ENCODE measurements around the gene COL12A1.

The COL12A1 gene

DNA sequence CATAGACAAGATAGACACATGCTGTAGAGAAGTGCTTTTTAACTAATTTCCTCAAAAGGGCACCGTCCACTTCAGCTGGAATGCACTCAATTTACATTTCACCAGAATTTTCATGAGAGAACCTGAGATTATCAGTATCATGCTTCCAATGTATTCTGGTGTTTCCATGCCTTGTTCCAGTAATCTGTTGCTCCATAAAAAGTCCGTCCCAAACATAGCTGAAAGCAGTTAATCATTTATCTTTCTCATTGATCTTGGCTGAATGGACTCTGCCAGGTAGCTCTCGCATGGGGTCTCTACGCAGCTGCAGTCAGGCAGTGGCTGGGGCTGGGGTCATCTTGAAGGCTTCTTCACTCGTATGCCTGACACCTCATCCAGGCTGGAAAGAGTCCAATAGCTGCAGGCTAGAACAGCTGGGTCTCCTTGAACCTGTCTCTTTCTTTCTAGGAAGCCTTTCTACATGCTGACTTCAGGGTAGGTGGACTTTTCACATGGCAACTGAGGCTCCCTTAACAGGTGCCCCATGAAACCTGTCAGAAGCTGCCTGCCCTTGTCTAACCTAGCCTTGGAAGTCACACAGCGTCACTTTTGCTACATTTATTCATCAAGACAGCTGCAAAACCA lies 18.6 kb upstream of the COL12A1 start:
- no peak overlapping the region for H3K27ac ChIP-seq
- TF ChIP-seq, protein P1, sequence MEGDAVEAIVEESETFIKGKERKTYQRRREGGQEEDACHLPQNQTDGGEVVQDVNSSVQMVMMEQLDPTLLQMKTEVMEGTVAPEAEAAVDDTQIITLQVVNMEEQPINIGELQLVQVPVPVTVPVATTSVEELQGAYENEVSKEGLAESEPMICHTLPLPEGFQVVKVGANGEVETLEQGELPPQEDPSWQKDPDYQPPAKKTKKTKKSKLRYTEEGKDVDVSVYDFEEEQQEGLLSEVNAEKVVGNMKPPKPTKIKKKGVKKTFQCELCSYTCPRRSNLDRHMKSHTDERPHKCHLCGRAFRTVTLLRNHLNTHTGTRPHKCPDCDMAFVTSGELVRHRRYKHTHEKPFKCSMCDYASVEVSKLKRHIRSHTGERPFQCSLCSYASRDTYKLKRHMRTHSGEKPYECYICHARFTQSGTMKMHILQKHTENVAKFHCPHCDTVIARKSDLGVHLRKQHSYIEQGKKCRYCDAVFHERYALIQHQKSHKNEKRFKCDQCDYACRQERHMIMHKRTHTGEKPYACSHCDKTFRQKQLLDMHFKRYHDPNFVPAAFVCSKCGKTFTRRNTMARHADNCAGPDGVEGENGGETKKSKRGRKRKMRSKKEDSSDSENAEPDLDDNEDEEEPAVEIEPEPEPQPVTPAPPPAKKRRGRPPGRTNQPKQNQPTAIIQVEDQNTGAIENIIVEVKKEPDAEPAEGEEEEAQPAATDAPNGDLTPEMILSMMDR (conservative IDR thresholded peaks at IDR 0.05; ENCODE audit: low read depth) = no peak
- ChIA-PET CTCF (interaction anchor here (0.9 kb wide), 1 partner anchor 13 kb away, joined by 3 read pairs; no protein-coding TSS in a partner anchor), POLR2A (ENCODE audit: low non-redundant PET) (no interaction called here)
- DNase-seq (ENCODE audit: low spot score) = no peak

DNA sequence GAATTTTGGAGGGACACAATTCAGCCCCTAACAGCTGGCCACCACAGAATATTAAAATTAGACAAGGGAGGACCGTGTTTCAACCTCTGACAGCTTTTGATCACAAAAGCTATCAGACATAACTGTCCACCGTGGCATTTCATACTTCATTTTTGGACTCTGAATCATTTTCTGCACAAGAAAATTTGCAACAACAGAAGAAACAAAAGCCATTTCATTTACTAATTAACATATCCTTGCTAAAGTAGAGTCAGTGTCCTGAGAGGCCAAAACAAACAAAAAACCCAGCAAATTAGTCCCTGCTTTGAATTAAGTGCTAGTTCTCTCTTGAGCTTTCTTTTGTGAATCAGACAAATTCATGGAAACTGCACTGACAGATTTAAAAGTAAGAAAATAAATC lies 17.6 kb upstream of the COL12A1 start:
- TF ChIP-seq, protein P1 (conservative IDR thresholded peaks at IDR 0.05; ENCODE audit: low read depth) = no peak
- ChIA-PET POLR2A (ENCODE audit: low non-redundant PET) (no interaction called here), CTCF (no interaction called here)
- DNase-seq (ENCODE audit: low spot score) = no peak
- no peak overlapping the region for H3K27ac ChIP-seq

DNA sequence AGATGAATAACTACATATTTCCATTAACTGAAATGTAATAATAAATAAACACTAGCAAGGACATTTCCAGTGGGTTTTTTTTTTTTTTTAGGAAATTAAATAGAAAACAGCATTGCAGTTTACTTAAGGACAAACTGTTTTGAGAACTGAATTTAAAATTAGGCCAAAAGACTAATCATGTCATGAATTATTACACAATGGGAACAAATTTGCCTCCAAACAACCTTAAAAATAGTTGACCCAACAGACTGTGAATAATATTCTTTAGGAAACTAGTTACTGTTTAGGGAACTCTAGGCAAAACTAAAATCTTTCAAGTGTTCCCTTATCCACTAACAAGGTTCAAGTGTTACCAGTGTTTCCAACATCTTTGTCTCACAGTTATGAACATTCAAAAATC lies 16.4 kb upstream of the COL12A1 start:
- ChIA-PET POLR2A (ENCODE audit: low non-redundant PET) (no interaction called here), CTCF (no interaction called here)
- no peak for DNase-seq (ENCODE audit: low spot score)
- TF ChIP-seq, protein P1 (conservative IDR thresholded peaks at IDR 0.05; ENCODE audit: low read depth) = no peak
- no peak overlapping the region for H3K27ac ChIP-seq

DNA sequence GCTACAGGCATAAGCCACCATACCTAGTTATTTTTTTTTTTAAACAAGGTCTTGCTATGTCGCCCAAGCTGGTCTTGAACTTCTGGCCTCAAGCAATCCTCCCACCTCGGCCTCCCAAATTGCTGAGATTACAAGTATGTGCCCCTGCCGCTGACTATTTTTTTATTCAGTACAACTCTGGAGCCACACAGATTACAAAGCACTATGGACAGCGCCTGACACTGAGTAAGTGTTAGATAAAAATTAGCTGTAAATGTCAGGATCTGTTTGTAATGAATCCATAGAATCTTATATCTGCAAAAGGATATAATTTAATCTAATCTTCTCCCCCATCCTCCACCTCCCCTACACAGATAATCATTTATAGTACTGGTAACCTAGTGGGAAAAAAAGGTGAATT lies 15.3 kb upstream of the COL12A1 start:
- POLR2A ChIA-PET (ENCODE audit: low non-redundant PET) = no interaction called here
- H3K27ac ChIP-seq = no peak overlapping the region
- TF ChIP-seq, protein P1 (conservative IDR thresholded peaks at IDR 0.05; ENCODE audit: low read depth) = no peak
- CTCF ChIA-PET = interaction anchor here (1.0 to 1.6 kb wide), 3 partner anchors 9 to 155 kb away, joined by 3 to 5 read pairs (median 5); no protein-coding TSS in a partner anchor
- DNase-seq (ENCODE audit: low spot score) = no peak

DNA sequence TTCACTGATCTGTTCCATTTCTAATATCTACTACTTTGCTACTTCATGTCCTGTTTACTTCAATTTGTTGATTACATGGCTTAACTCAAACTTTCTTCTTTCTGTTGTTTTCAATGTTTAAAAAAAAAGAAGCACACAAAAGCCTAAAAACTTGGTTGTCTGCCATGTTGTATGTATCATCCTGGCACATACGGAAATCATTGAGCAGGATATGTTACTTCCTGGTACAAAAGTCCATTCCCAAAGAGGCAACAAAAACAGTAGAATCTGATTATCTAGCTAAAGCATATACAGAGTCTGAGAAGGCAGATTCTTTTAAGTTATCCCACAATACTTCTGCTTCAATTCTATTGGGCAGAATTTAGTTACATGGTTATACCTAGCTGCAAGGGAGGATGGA lies 14.5 kb upstream of the COL12A1 start:
- TF ChIP-seq, protein P1 (conservative IDR thresholded peaks at IDR 0.05; ENCODE audit: low read depth) = no peak
- CTCF ChIA-PET = interaction anchor here (0.8 to 1.6 kb wide), 4 partner anchors 9 to 77 kb away, joined by 3 to 5 read pairs (median 4); no protein-coding TSS in a partner anchor
- POLR2A ChIA-PET (ENCODE audit: low non-redundant PET) = no interaction called here
- no peak overlapping the region for H3K27ac ChIP-seq
- no peak for DNase-seq (ENCODE audit: low spot score)

DNA sequence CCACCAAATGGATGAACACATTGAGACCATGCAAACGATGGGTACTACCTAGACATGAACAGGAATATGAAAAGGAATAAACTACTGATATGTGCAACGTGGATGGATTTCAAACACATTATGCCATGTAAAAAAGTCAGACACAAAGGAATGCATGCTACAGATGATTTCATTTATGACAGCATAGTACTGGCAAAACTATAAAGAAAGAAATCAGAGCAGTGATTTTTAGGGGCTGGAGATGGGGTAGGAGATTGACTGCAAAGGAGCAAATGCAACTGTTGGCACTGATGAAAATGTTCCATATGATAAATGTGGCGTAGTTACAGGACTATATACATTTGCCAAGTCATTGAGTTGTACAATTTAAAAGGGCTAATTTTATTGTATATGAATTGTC lies 13.4 kb upstream of the COL12A1 start:
- no peak overlapping the region for H3K27ac ChIP-seq
- POLR2A ChIA-PET (ENCODE audit: low non-redundant PET) = no interaction called here
- CTCF ChIA-PET = interaction anchor here (0.9 kb wide), 1 partner anchor 8 kb away, joined by 4 read pairs; no protein-coding TSS in a partner anchor
- no peak for DNase-seq (ENCODE audit: low spot score)
- TF ChIP-seq, protein P1 (conservative IDR thresholded peaks at IDR 0.05; ENCODE audit: low read depth) = no peak

All from RWPE1 (cell line).